Gastrocnemius medialis (tissue), 4 donors: ENCODE data around the gene NR6A1.

Experiments
- CTCF ChIP-seq, 5 experiments: fragments of 450-650 bp in 3 of 5; fragments of 200-600 bp in 2 of 5; sonication (generic) in 2 of 5; IDR thresholded peaks in 4 of 5; conservative IDR thresholded peaks in 1 of 5; 1 replicate in 4 of 5; 2 replicates in 1 of 5; pipeline ENCODE4 v1.5.1; 2016 to 2019; ENCODE audit warnings: antibody characterized with exemption in 5 of 5, mild to moderate bottlenecking in 3 of 5, moderate library complexity in 3 of 5
- POLR2A ChIP-seq, 2 donors: fragments of 450-650 bp; IDR thresholded peaks; one replicate each; pipeline ENCODE4 v1.6.1; 2017; ENCODE audit warnings: antibody characterized with exemption in 2 of 2, mild to moderate bottlenecking in 2 of 2, moderate library complexity in 2 of 2

DNA sequence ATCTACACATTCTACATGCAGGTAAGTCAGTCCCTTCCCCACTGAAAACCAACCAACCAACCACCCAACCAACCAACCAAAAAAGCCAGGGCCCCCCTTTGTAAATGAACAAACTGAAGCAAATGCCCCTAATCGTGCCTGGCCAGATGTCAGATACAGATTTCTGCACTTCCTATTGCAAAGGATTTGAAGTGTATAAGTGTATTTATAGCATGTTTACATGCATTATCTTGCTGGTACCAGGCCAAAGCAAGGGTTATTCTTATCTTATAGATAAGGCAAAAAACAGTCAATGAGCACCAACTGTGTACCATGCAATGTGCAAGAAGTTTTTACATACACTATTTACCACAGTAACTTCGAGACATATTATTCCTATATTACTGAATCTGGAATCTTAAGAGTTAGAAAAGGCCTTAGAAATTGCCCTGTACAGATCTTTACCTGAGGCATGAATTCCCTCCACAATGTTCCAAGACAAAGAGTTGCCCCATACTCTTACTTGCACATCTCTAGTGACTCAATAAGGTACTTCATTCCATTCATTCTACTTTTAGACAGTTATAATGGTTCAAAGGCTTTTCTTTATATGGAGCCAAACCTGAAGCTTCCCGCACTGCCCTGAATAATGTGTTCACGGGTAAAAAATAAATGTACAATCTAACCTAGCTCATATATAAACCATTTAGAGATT lies 212.2 kb downstream of the NR6A1 start:
- TF ChIP-seq POLR2A (IDR thresholded peaks at IDR 0.05) (no peak), CTCF (IDR thresholded peaks at IDR 0.05 in 4 of 5, conservative IDR thresholded peaks at IDR 0.05 in 1 of 5) (no peak)
